WTC11 (cell line): ENCODE data around the gene LRMDA.

Experiments
- CREB1 ChIP-seq: sonication (generic); formaldehyde crosslinking; IDR thresholded peaks from 2 replicates; pipeline ENCODE4 v1.8.0; 2023; ENCODE audit warnings: mild to moderate bottlenecking, missing genetic modification reagents
- CTCF ChIP-seq: fragments of 200-600 bp; IDR thresholded peaks from 2 replicates; pipeline ENCODE4 v1.8.0; 2022; ENCODE audit warnings: antibody characterized with exemption
- E2F5 ChIP-seq: sonication (generic); formaldehyde crosslinking; IDR thresholded peaks from 2 replicates; pipeline ENCODE4 v1.8.1; 2022; ENCODE audit warnings: mild to moderate bottlenecking, moderate library complexity, missing genetic modification reagents
- ESRRA ChIP-seq: sonication (generic); formaldehyde crosslinking; IDR thresholded peaks from 2 replicates; pipeline ENCODE4 v1.8.1; 2022; ENCODE audit warnings: mild to moderate bottlenecking, missing genetic modification reagents, borderline replicate concordance
- MAX ChIP-seq: sonication (generic); formaldehyde crosslinking; IDR thresholded peaks from 2 replicates; pipeline ENCODE4 v1.8.0; 2022; ENCODE audit warnings: mild to moderate bottlenecking, missing genetic modification reagents
- MYBL2 ChIP-seq: sonication (generic); formaldehyde crosslinking; IDR thresholded peaks from 2 replicates; pipeline ENCODE4 v1.8.1; 2023; ENCODE audit warnings: mild to moderate bottlenecking, moderate library complexity, missing genetic modification reagents
- PRDM15 ChIP-seq: sonication (generic); formaldehyde crosslinking; IDR thresholded peaks from 2 replicates; pipeline ENCODE4 v1.8.0; 2022; ENCODE audit warnings: missing genetic modification reagents
- USF1 ChIP-seq: sonication (generic); formaldehyde crosslinking; IDR thresholded peaks from 2 replicates; pipeline ENCODE4 v1.8.0; 2022; ENCODE audit warnings: mild to moderate bottlenecking, missing genetic modification reagents
- USF2 ChIP-seq: sonication (generic); formaldehyde crosslinking; IDR thresholded peaks from 2 replicates; pipeline ENCODE4 v1.8.1; 2023; ENCODE audit warnings: mild to moderate bottlenecking, missing genetic modification reagents, moderate library complexity

GRCh38 chr10:76268530-76268929 lies 837.1 kb downstream of the LRMDA start:
- TF ChIP-seq CTCF (no peak), E2F5 (no peak), USF1 (CRISPR knock-in tag) (no peak), MAX (CRISPR knock-in tag) (no peak), USF2 (no peak), ESRRA (no peak), MYBL2 (CRISPR knock-in tag) (no peak), CREB1 (CRISPR knock-in tag) (no peak), PRDM15 (no peak)
